HCT116 (cell line): ENCODE data around the gene CPN2. TPM values are rescaled to one million over a fixed set of nuclear protein-coding genes. Genes with fewer than 3 reads are reported as not detected.

Experiments used
- ATAC-seq: fragments of 200-7000 bp; cut with Tn5 transposase; 2 replicates; pipeline ENCODE4 v1.9.1; 2020; ENCODE audit warnings: mild to moderate bottlenecking, moderate library complexity
- BruUV-seq: library from RNA; stranded (reverse); fragments of 400-500 nt; replicated peaks from 2 replicates; lab custom pipeline; 2021; lab: Mats Ljungman, UMichigan
- CTCF ChIA-PET: fragments of 300-600 bp; sonication (Branson Sonifier 250); formaldehyde crosslinking; loops from one replicate; lab custom pipeline; 2021; ENCODE audit warnings: antibody characterized with exemption; lab: Charles Lee
- POLR2A ChIA-PET: fragments of 300-600, 350-600 bp; sonication (Branson Sonifier 250); formaldehyde crosslinking; loops from one replicate; lab custom pipeline; 2021; ENCODE audit warnings: antibody characterized with exemption; lab: Charles Lee
- RAD21 ChIA-PET, 2 experiments: fragments of 300-600 bp; sonication (Branson Sonifier 250); formaldehyde crosslinking; loops; one replicate each; lab custom pipeline; 2023; ENCODE audit warnings: low total read pairs in 2 of 2; ENCODE audit not compliant: uncharacterized antibody in 2 of 2, unreplicated experiment in 2 of 2, low non-redundant PET in 1 of 2; lab: Charles Lee
- DNase-seq: peaks from one replicate; pipeline ENCODE4 v3.0.0-alpha.2; 2010; ENCODE audit warnings: low read depth, low spot score
- H2AFZ ChIP-seq: fragments of 200-600 bp; shearing (Covaris generic), sonication (generic); 2 replicates; pipeline ENCODE4 v1.6.1; 2017; ENCODE audit warnings: low read depth, mixed run types, mixed read lengths, antibody characterized with exemption, low read length; ENCODE audit not compliant: poor library complexity, severe bottlenecking
- H3K27ac ChIP-seq: 2 replicates; pipeline ENCODE4 v1.5.1; 2012; ENCODE audit warnings: low read depth, low read length
- H3K27me3 ChIP-seq: fragments of 200-600 bp; sonication (generic); 2 replicates; pipeline ENCODE4 v1.6.1; 2016; ENCODE audit warnings: mixed run types, low read length, mixed read lengths; ENCODE audit not compliant: insufficient read depth
- H3K36me3 ChIP-seq, 2 experiments: fragments of 200-500 bp in 1 of 2; fragments of 200-600 bp in 1 of 2; sonication (Bioruptor generic) in 1 of 2; sonication (generic) in 1 of 2; 2 replicates each; pipeline versions ENCODE4 v1.5.1 to v1.6.1; 2014 to 2016; ENCODE audit warnings: low read length in 2 of 2, inconsistent platforms in 1 of 2, mixed read lengths in 1 of 2, mixed run types in 1 of 2; ENCODE audit not compliant: insufficient read depth in 2 of 2, control insufficient read depth in 1 of 2
- H3K4me1 ChIP-seq, 2 experiments: fragments of 200-600 bp in 1 of 2; sonication (generic) in 1 of 2; 2 replicates each; pipeline versions ENCODE4 v1.5.1 to v1.6.1; 2012 to 2017; ENCODE audit warnings: low read length in 2 of 2, inconsistent platforms in 1 of 2, mild to moderate bottlenecking in 1 of 2, mixed read lengths in 1 of 2, mixed run types in 1 of 2, moderate library complexity in 1 of 2; ENCODE audit not compliant: insufficient read depth in 2 of 2, control insufficient read depth in 1 of 2
- H3K4me2 ChIP-seq: fragments of 200-600 bp; sonication (generic); 2 replicates; pipeline ENCODE4 v1.6.1; 2017; ENCODE audit warnings: mixed run types, low read length, mixed read lengths
- H3K4me3 ChIP-seq, 2 experiments: fragments of 200-600 bp in 1 of 2; sonication (generic) in 1 of 2; replicated peaks in 1 of 2; 2 replicates each; pipeline ENCODE4 v1.5.1; 2011 to 2016; ENCODE audit warnings: low read length in 2 of 2, control low read depth in 1 of 2, low read depth in 1 of 2, mild to moderate bottlenecking in 1 of 2, mixed read lengths in 1 of 2, mixed run types in 1 of 2
- H3K79me2 ChIP-seq: fragments of 200-600 bp; sonication (generic); 2 replicates; pipeline ENCODE4 v1.6.1; 2017; ENCODE audit warnings: mild to moderate bottlenecking, mixed run types, low read length, moderate library complexity, mixed read lengths; ENCODE audit not compliant: insufficient read depth
- H3K9ac ChIP-seq: fragments of 200-600 bp; sonication (generic); 2 replicates; pipeline ENCODE4 v1.6.1; 2016; ENCODE audit warnings: low read length, mixed read lengths
- H3K9me2 ChIP-seq: fragments of 200-600 bp; sonication (generic), shearing (Covaris generic); 2 replicates; pipeline ENCODE4 v1.6.1; 2017; ENCODE audit warnings: mixed run types, mild to moderate bottlenecking, moderate library complexity; ENCODE audit not compliant: insufficient read depth
- H3K9me3 ChIP-seq, 2 experiments: fragments of 200-500 bp in 1 of 2; fragments of 200-600 bp in 1 of 2; sonication (Bioruptor generic) in 1 of 2; sonication (generic) in 1 of 2; 2 replicates each; pipeline ENCODE4 v1.6.1; 2014 to 2017; ENCODE audit warnings: low read length in 2 of 2, mixed read lengths in 2 of 2, inconsistent platforms in 1 of 2, low read depth in 1 of 2, mild to moderate bottlenecking in 1 of 2, mixed run types in 1 of 2, moderate library complexity in 1 of 2; ENCODE audit not compliant: control insufficient read depth in 1 of 2, insufficient read depth in 1 of 2
- H4K20me1 ChIP-seq: fragments of 200-600 bp; sonication (generic), shearing (Covaris generic); 2 replicates; pipeline ENCODE4 v1.6.1; 2017; ENCODE audit warnings: mixed run types, mild to moderate bottlenecking, moderate library complexity; ENCODE audit not compliant: insufficient read depth
- EZH2 ChIP-seq: fragments of 200-600 bp; sonication (generic); IDR thresholded peaks from 2 replicates; pipeline ENCODE4 v1.6.1; 2017; ENCODE audit warnings: antibody characterized with exemption, mixed run types
- EZH2phosphoT487 ChIP-seq: fragments of 200-600 bp; IDR thresholded peaks from 2 replicates; pipeline ENCODE4 v1.6.1; 2018; ENCODE audit warnings: antibody characterized with exemption, borderline replicate concordance
- MAX ChIP-seq: IDR thresholded peaks from 2 replicates; pipeline ENCODE4 v1.6.1; 2012
- SIN3A ChIP-seq: IDR thresholded peaks from 2 replicates; pipeline ENCODE4 v1.6.1; 2012; ENCODE audit warnings: low read depth
- TCF7L2 ChIP-seq: IDR thresholded peaks from 2 replicates; pipeline ENCODE4 v1.7.0; 2011; ENCODE audit warnings: borderline replicate concordance, inconsistent platforms; ENCODE audit not compliant: insufficient read depth, insufficient read length; ENCODE audit errors: extremely low read depth
- ZFX ChIP-seq: fragments of 450-650 bp; IDR thresholded peaks from 2 replicates; pipeline ENCODE4 v1.6.1; 2017
- intact Hi-C: fragments of 100-400 bp; cut with micrococcal nuclease; formaldehyde crosslinking; loops from 2 replicates; pipeline ENCODE4 v1.10.0; 2022
- total RNA-seq: library from RNA; stranded (reverse); gene quantifications from one replicate; pipeline ENCODE4 v1.2.1, GENCODE V29; 2021; ENCODE audit not compliant: unreplicated experiment

The CPN2 gene
- total RNA-seq, 1 experiment from 2014 or later: not detected

GRCh38 chr3:194314388-194315068 lies 36.6 kb downstream of the CPN2 start:
- POLR2A ChIA-PET: interaction anchor here (1.9 to 2.1 kb wide), 2 partner anchors 175 to 533 kb away, joined by 6 to 12 read pairs; no protein-coding TSS in a partner anchor
- ATAC-seq (no peak), DNase-seq (no peak)
- no TSS peak for BruUV-seq
- no peaks in the 10 kb centered on the region for H3K79me2 ChIP-seq
- RAD21 ChIA-PET: interaction anchor here (0.7 to 3.8 kb wide), 6 partner anchors 12 to 533 kb away, joined by 3 to 30 read pairs (median 4); partner anchors contain the start of gene HES1 (in 1 of the 2)
- no peaks in the 10 kb centered on the region for H3K9me3 ChIP-seq
- H3K9me2 ChIP-seq: no peaks in the 10 kb centered on the region
- peak overlapping the region; percentile 80 for H3K4me2 ChIP-seq
- TF ChIP-seq SIN3A: no peak
- TF ChIP-seq ZFX: no peak
- no peak for TF ChIP-seq TCF7L2
- TF ChIP-seq EZH2: no peak
- TF ChIP-seq EZH2phosphoT487: no peak
- TF ChIP-seq MAX: no peak
- no peaks in the 10 kb centered on the region for H3K27me3 ChIP-seq
- intact Hi-C loops: loop anchor here (1.0 to 5.0 kb wide), 8 partner anchors 146 to 722 kb away; partner anchors contain the start of gene OPA1
- H3K4me3 ChIP-seq: peak overlapping the region; percentile 37 to 51; a peak in 3 of 4 replicates
- no peaks in the 10 kb centered on the region for H4K20me1 ChIP-seq
- H3K4me1 ChIP-seq: peaks cover 26 to 54% of the 10 kb centered on the region in 2 experiments
- no peaks in the 10 kb centered on the region for H3K36me3 ChIP-seq
- peak overlapping the region; percentile 60 for H3K9ac ChIP-seq
- no peak overlapping the region for H2AFZ ChIP-seq
- CTCF ChIA-PET: interaction anchor here (1.1 to 4.7 kb wide), 11 partner anchors 8 to 532 kb away, joined by 3 to 145 read pairs (median 4); no protein-coding TSS in a partner anchor
- H3K27ac ChIP-seq: peak overlapping the region; percentile 51
